ENCODE data around the gene IMPDH2.
"Not testable (repeated sequence)": the region's sequence is repeated elsewhere in the genome, so short reads cannot be mapped to it uniquely, and the experiment has no call there.

The IMPDH2 gene

GRCh38 chr3:49021213-49021812, 7.9 kb downstream of the IMPDH2 start:
- peak; percentile 94 to 95 for DNase-seq

GRCh38 chr3:49020330-49021212, 8.6 kb downstream of the IMPDH2 start:
- DNase-seq: peak in 1 of 2 donors; percentile 91

- no peak for DNase-seq
Measured at GRCh38 chr3:49019941-49020329, 9.3 kb downstream of the IMPDH2 start.

- DNase-seq: no peak
Measured at GRCh38 chr3:49018707-49019006, 10.5 kb downstream of the IMPDH2 start.

- DNase-seq: peak; percentile 34 to 71
Measured at GRCh38 chr3:49017971-49018706, 11.1 kb downstream of the IMPDH2 start, which contains the start of gene DALRD3. Gene DALRD3 (minus strand): TSS chr3:49018580. CDS start chr3:49018564, 16 bp downstream.

- DNase-seq: no peak
Measured at GRCh38 chr3:49017229-49017970, 11.8 kb downstream of the IMPDH2 start.

- DNase-seq: no peak
Measured at GRCh38 chr3:49016414-49017228, 12.6 kb downstream of the IMPDH2 start.

GRCh38 chr3:49015765-49016164, 13.4 kb downstream of the IMPDH2 start:
- no peak for DNase-seq

- no peak for DNase-seq
Measured at GRCh38 chr3:49015072-49015471, 14.1 kb downstream of the IMPDH2 start.

- DNase-seq: peak in 1 of 2 donors; percentile 19
Measured at GRCh38 chr3:49013738-49014660, 15.2 kb downstream of the IMPDH2 start.

GRCh38 chr3:49013113-49013737, 16.0 kb downstream of the IMPDH2 start:
- no peak for DNase-seq

- DNase-seq: no peak
Measured at GRCh38 chr3:49012441-49013017, 16.7 kb downstream of the IMPDH2 start.

- DNase-seq: no peak
Measured at GRCh38 chr3:49009396-49009795, 19.8 kb downstream of the IMPDH2 start.

GRCh38 chr3:49008627-49009026, 20.6 kb downstream of the IMPDH2 start:
- DNase-seq: not testable (repeated sequence)

- DNase-seq: peak; percentile 35 to 92
Measured at GRCh38 chr3:49007771-49008528, 21.2 kb downstream of the IMPDH2 start.

GRCh38 chr3:49007068-49007770, 22.0 kb downstream of the IMPDH2 start, which contains the start of gene WDR6:
Gene WDR6 (plus strand): TSS chr3:49007391. CDS start chr3:49007432, 41 bp downstream.
- DNase-seq: peak; percentile 92 to 96

GRCh38 chr3:49006408-49007067, 22.7 kb downstream of the IMPDH2 start:
- DNase-seq: no peak

GRCh38 chr3:49005998-49006397, 23.2 kb downstream of the IMPDH2 start:
- no peak for DNase-seq
